Measurements from ENCODE around the gene EIF3K. TPM values are rescaled to one million over a fixed set of nuclear protein-coding genes. Genes with fewer than 3 reads are reported as not detected.
A peak's percentile ranks its signal among the peaks of the same experiment; 100 is the strongest.

Gene EIF3K
- total RNA-seq, 1 donor from 2014 or later: 344 TPM

DNA sequence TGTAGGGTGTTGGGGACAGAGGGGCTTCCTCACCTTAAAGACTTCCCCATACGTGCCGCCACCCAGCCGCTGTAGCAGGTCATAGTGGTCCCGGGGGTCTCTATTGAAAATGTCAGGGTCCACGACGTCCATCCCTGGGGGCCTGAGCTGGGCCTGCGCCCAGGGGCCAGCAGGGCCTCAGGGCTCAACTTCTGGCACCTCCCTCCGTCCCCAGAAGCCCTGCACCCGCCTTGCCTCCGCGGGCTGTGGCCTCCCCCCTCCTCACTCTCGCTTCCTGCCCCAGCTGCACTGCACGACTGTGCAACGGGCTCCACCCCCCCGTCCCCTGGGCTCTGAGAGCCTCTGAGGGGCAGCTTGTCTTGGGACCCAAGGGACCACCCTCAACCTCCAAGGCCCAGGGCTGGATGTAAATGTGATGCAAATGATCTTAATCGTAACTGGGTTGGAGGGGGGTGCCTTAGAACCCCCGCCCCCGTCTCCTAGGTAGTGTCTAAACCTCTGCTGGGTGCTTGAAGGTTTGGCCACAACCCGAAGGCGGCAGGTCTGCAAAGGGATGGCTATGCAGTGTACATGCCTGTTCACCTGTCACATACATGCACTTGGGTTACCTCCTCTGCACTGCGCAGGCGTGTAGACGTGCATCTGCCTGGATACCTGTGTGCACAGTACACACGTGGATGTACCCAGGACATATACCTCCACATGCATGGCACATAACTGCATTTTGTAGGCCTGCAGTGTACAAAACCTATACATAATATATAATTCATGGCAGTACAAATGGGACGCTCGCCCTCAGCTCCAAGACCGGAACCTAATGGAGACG lies 1.0 kb upstream of the EIF3K start, which contains the start of gene MAP4K1:
Gene MAP4K1 (minus strand): TSS at position 190 of the 826 bp plus-strand sequence. CDS start 58 bp downstream, at position 132.
- ChIA-PET CTCF (interaction anchor here (0.7 to 4.7 kb wide), 8 partner anchors 18 to 312 kb away, joined by 3 to 49 read pairs (median 6); partner anchors contain the start of genes CATSPERG, FAM98C, GGN and MRPS12), POLR2A (interaction anchor here (0.8 to 3.9 kb wide), 32 partner anchors 10 to 818 kb away, joined by 3 to 45 read pairs (median 6); partner anchors contain the start of genes ACTN4, FAM98C, GGN and MRPS12)
- Mint-ChIP-seq H3K36me3 (ENCODE audit: low read depth) (peaks cover 67% of the 10 kb centered on the region), H3K4me3 (peak within 1 kb of the TSS; percentile 100), H3K27me3 (no peaks in the 10 kb centered on the region), H3K9me3 (no peaks in the 10 kb centered on the region), H3K4me1 (peaks cover 57% of the 10 kb centered on the region), H3K27ac (peak within 1 kb of the TSS; percentile 97)
- intact Hi-C loops (cut with micrococcal nuclease): loop anchor here (1.0 to 10.0 kb wide), 8 partner anchors 59 to 711 kb away; partner anchors contain the start of genes DPF1, FAM98C, MRPS12 and NFKBIB
- ATAC-seq (ENCODE audit: low read depth) (peak; percentile 91), DNase-seq (peak; percentile 90)
- TF ChIP-seq, protein P1, sequence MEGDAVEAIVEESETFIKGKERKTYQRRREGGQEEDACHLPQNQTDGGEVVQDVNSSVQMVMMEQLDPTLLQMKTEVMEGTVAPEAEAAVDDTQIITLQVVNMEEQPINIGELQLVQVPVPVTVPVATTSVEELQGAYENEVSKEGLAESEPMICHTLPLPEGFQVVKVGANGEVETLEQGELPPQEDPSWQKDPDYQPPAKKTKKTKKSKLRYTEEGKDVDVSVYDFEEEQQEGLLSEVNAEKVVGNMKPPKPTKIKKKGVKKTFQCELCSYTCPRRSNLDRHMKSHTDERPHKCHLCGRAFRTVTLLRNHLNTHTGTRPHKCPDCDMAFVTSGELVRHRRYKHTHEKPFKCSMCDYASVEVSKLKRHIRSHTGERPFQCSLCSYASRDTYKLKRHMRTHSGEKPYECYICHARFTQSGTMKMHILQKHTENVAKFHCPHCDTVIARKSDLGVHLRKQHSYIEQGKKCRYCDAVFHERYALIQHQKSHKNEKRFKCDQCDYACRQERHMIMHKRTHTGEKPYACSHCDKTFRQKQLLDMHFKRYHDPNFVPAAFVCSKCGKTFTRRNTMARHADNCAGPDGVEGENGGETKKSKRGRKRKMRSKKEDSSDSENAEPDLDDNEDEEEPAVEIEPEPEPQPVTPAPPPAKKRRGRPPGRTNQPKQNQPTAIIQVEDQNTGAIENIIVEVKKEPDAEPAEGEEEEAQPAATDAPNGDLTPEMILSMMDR (IDR thresholded peaks at IDR 0.05): no peak

DNA sequence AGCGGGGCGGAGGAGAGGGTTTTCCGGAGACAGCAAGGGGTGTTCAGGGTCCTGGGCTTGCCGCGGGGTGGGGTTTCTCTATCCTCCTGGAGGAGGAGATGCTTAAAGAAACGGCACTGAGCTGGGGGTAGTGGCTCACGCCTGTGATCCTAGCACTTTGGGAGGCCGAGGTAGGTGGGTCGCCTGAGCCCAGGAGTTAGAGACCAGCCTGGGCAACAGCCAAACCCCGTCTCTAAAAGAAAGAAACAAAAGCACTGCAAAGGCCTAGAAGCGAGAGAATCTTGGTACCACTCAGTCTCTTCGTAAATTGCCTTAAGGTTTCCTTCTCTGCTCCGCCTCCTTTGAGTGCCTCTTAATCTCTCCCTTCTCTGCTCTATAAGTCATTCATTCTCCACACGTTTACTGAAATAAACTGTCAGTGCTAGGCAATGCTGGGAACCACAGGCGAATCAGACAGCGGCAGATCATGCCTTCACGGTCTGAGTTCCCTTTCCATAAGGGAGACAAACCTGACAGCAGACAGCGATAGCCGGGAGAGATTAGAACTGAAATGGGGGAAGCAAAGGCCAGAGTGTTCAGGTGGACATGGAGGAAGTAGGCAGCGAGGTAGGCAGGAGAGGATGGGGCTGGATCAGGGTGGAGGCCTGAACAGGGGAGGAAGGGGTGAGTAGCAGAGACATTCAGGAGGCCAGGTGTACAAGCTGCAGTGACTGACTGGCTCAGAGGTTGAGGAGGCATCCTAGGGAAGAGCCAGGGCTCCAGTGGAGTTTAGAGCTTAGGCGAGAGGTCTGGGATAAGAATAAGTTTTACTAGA lies 580 bp downstream of the EIF3K start:
- H3K27ac Mint-ChIP-seq: peak overlapping the region; percentile 97
- CTCF ChIA-PET: interaction anchor here (1.0 to 4.7 kb wide), 3 partner anchors 17 to 284 kb away, joined by 3 to 49 read pairs (median 16); partner anchors contain the start of genes CATSPERG and FAM98C
- ATAC-seq (ENCODE audit: low read depth) (no peak), DNase-seq (no peak)
- TF ChIP-seq, protein P1 (IDR thresholded peaks at IDR 0.05): no peak
- H3K4me1 Mint-ChIP-seq: peaks cover 47% of the 10 kb centered on the region
- no peaks in the 10 kb centered on the region for H3K27me3 Mint-ChIP-seq
- intact Hi-C loops (cut with micrococcal nuclease): loop anchor here (1.0 to 10.0 kb wide), 6 partner anchors 15 to 395 kb away; partner anchors contain the start of genes ACTN4, DPF1, NFKBIB and PSMD8
- peak overlapping the region; percentile 100 for H3K4me3 Mint-ChIP-seq
- peaks cover 68% of the 10 kb centered on the region for H3K36me3 Mint-ChIP-seq (ENCODE audit: low read depth)
- H3K9me3 Mint-ChIP-seq: no peaks in the 10 kb centered on the region
- POLR2A ChIA-PET: interaction anchor here (0.6 to 3.9 kb wide), 22 partner anchors 8 to 816 kb away, joined by 3 to 45 read pairs (median 9); partner anchors contain the start of genes ACTN4, FAM98C, MRPS12 and NFKBIB

DNA sequence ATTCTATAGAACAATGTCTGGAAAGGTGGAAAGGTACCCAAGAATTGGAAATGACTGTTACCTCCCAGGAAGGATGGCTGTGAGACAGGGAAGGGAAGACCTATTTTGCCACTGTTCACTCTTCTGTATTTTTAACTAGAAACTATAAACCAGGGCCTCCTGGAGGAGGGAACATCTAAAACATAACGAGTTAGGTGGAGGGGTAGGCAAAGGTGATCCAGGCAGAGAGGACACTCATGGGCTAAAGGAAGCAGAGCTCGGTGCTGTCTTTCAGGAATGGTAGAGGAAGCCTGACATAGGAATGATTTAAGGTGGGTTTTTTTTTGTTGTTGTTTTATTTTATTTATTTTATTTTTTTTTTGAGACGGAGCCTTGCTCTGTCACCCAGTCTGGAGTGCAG lies 5.8 kb downstream of the EIF3K start:
- H3K4me1 Mint-ChIP-seq: peaks cover 7% of the 10 kb centered on the region
- DNase-seq (no peak), ATAC-seq (ENCODE audit: low read depth) (no peak)
- H3K27ac Mint-ChIP-seq: no peak overlapping the region
- no peaks in the 10 kb centered on the region for H3K9me3 Mint-ChIP-seq
- no peak overlapping the region for H3K4me3 Mint-ChIP-seq
- ChIA-PET CTCF (interaction anchor here (0.7 to 2.0 kb wide), 2 partner anchors 10 to 80 kb away, joined by 3 to 10 read pairs; no protein-coding TSS in a partner anchor), POLR2A (interaction anchor here (0.6 to 1.7 kb wide), 3 partner anchors 16 to 251 kb away, joined by 3 to 11 read pairs (median 3); partner anchors contain the start of genes ACTN4 and PSMD8)
- intact Hi-C loops (cut with micrococcal nuclease): no loop called here
- no peaks in the 10 kb centered on the region for H3K27me3 Mint-ChIP-seq
- peaks cover 87% of the 10 kb centered on the region for H3K36me3 Mint-ChIP-seq (ENCODE audit: low read depth)
- TF ChIP-seq, protein P1 (IDR thresholded peaks at IDR 0.05): no peak

DNA sequence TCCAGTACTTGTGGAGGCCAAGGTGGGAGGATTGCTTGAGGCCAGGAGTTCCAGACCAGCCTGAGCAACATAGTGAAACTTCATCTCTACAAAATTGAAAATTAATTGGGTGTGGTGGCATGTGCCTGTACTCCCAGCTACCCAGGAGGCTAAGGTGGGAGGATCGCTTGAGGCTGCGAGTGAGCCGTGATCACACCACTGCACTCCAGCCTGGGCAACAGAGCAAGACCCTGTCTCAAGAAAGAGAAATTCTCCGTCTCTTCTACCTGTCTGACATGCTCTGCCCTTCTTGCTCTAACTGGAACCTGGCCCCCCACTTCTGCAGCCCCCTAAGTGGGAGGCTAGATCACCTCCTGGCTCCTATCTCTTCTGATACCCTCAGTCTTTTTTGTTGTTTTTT lies 7.4 kb downstream of the EIF3K start:
- DNase-seq: no peak
- intact Hi-C loops (cut with micrococcal nuclease): no loop called here
- POLR2A ChIA-PET: no interaction called here
- CTCF ChIA-PET: interaction anchor here (2.0 kb wide), 1 partner anchor 8 kb away, joined by 10 read pairs; no protein-coding TSS in a partner anchor
- Mint-ChIP-seq H3K4me3 (no peak overlapping the region), H3K27ac (no peak overlapping the region), H3K9me3 (no peaks in the 10 kb centered on the region), H3K4me1 (peaks cover 2% of the 10 kb centered on the region), H3K36me3 (ENCODE audit: low read depth) (peaks cover 91% of the 10 kb centered on the region), H3K27me3 (no peaks in the 10 kb centered on the region)
- ATAC-seq (ENCODE audit: low read depth): no peak
- TF ChIP-seq, protein P1 (IDR thresholded peaks at IDR 0.05): no peak

Data from activated B cell treated with CpG ODN at 0.5 μM for 24 hours (primary cell).